HG03442 (cell line): ENCODE data around the gene CDK11A.
"Not testable (repeated sequence)": the region's sequence is repeated elsewhere in the genome, so short reads cannot be mapped to it uniquely, and the experiment has no call there.

Source experiments
- ATAC-seq: cut with Tn5 transposase; IDR thresholded peaks from one replicate; pipeline ENCODE4 v1.9.1; 2021; ENCODE audit warnings: mild to moderate bottlenecking, moderate library complexity; ENCODE audit not compliant: unreplicated experiment

The CDK11A gene

DNA sequence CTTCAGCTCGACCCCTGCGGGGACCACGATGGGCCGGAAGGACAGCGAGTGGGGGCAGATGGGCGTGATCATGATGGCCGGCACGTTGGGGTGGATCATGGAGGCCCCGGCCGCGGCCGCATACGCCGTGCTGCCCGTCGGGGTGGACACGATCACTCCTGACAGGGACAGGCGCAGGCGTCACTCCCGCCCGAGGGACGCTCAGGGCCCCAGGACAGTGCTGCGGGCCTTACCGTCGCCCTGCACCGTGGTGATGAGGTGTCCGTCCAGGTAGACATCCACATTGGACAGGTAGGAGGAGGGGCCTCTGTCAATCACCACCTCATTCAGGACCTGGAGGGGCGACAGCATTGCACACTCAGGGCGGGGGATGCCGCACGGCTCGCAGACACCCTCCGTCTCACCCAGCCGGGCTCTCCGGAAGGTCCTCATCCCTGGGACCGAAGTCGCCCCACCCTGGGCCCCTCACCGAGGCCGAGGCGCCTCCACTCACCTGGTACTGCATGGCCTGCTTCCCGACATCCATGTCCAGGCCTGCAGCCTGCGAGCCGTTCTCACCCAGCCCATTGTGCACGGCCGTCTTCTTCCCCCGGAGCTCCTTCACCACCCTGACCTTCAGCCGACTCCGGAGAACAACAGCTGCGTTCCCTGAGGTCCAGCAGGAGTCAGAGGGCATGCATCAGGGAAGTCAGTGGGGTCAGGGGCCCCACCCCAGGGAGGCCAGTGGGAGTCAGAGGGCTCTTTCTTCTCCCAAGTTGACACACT lies 30.1 kb upstream of the CDK11A start:
- no peak for ATAC-seq

DNA sequence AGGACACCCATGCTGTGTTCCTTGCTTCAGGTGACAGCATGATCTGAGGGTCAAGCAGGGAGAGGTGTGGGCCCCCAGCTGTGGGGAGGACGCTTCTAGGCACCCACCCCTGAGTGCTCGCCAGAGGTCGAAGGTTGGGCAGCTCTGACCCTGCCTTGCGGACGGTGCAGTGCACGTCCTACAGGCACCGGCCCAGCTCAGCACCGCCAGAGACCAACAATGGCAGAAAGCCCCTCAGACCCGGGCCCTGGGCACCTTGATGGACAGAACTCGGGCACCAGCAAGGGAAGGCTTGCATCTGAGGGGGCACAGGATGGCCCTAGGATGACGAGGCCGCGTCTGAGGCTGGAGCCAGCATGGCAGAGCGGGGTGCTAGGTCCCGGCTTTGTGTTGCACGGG lies 29.4 kb upstream of the CDK11A start:
- no peak for ATAC-seq

DNA sequence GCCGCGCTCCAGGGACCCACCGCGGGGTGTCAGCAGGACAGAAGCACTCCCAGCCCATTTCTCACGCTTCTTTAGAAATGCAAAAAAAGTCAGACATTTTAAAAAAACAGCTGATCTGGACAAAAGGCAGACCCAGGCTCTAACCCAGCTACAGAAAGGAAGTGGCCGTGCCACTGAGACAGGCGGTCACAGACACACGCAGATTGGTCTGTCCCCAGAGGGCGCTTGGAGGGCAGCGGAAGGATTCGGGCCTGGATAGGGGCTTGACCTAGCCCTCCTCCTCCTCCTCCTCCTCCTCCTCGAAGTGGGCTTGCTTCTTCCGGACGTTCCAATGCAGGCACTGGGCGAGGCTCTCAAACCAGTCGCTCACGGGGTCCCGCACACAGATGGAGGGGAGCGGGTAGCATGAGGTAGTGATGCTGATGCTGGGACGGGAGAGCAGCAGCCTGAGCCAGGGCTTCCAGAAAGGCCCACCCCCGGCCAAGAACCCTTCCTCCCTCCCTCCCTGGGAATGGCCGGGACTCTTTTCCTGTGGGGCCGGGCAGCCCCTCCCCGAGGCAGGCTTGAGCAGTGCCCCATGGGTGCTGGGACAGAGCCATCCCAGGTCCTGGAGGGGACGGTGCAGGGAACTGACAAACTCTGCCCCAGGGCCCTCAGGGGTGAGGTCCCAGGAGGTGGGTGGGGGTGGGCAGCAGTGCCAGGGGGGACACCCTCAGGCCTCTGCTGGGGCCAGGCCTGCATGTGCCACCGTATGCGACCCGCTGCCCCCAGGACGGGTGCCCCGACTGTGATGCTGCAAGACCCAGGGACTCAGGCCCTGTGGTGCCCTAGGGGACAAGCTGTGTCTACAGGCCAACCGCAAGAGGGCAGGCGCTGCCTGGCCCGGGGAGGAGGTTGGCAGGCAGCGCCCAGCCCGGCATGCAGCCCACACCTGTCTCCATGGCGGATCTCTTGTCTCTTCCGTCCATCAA lies 28.8 kb upstream of the CDK11A start:
- no peak for ATAC-seq

DNA sequence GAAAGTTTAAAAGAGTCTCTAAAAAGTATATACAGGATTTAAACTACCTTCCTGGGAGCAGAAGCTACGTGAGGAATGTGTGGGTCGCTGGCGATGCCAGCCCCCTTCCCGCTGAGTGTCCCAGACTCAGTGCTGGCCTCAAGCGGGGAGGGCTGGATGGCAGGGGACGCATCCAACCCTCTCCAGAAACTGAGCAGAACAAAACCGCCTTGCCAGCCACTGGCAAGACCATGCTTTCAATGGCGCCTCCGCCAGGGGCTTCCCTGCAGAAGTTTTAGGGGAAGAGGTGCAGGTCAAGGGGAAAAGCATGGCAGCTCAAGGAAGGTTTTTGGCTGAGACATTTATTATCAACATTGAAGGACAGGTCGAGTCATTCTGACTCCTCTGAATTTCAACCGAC lies 28.0 kb upstream of the CDK11A start:
- ATAC-seq = no peak

- not testable (repeated sequence) for ATAC-seq
These were observed 25.8 kb upstream of the CDK11A start for GRCh38 chr1:1749941-1750340.

DNA sequence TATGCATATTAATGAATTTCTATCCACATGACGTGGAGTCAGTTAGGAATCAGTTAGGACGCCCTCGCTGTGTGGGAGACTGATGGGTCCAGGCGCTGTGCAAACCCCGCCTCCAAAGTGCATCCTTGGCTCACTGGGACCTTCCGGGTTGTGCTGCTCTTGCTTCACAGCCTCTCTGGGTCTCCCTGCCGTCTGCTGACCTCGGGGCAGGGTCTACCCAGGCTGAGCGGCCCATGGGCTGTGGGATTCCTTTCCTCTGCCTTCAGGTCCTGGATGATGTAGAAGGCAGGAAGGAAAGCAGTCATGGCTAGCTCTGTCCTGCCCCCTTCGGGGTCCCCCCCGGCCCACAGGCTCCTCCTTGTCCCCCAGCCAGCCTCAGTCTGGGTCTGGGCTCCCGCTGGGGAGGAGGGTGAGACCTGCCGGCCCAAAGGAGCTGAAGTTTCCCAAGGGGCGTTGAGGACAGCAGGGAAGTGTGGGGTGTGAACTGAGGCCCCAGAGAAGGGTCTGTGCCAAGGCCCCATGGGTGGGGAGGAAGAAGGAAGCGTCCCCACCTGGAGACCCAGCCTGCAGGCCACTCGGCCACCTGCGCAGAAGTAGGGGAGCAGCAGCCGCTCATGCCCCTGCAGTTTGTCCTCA lies 24.6 kb upstream of the CDK11A start:
- ATAC-seq = no peak

GRCh38 chr1:1746566-1746909 lies 22.4 kb upstream of the CDK11A start:
- peak; percentile 74 for ATAC-seq

- peak; percentile 66 for ATAC-seq
These were observed 21.8 kb upstream of the CDK11A start for GRCh38 chr1:1745651-1746565.

DNA sequence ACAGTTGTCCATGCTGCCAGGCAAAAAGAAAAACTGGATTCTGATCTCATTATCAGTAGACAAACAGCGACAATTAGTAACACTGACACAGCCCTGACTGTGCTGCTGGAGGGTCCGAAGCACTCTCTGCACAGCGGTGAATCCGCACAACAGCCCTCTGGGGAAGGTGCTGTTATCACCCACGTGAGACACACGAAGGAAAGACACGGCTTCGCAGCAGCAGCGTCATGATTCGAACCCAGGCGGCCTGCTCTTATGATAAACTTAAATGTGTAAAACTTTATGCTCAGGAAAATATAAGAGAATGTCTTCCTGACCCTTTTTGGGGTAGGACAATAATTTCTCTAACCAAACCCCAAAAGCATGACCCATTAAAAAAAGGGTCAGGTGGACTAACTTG lies 18.4 kb upstream of the CDK11A start:
- ATAC-seq = not testable (repeated sequence)

- ATAC-seq = not testable (repeated sequence)
These were observed 16.9 kb upstream of the CDK11A start for GRCh38 chr1:1741013-1741412.

- ATAC-seq = not testable (repeated sequence)
These were observed 14.7 kb upstream of the CDK11A start for GRCh38 chr1:1738799-1739337.

DNA sequence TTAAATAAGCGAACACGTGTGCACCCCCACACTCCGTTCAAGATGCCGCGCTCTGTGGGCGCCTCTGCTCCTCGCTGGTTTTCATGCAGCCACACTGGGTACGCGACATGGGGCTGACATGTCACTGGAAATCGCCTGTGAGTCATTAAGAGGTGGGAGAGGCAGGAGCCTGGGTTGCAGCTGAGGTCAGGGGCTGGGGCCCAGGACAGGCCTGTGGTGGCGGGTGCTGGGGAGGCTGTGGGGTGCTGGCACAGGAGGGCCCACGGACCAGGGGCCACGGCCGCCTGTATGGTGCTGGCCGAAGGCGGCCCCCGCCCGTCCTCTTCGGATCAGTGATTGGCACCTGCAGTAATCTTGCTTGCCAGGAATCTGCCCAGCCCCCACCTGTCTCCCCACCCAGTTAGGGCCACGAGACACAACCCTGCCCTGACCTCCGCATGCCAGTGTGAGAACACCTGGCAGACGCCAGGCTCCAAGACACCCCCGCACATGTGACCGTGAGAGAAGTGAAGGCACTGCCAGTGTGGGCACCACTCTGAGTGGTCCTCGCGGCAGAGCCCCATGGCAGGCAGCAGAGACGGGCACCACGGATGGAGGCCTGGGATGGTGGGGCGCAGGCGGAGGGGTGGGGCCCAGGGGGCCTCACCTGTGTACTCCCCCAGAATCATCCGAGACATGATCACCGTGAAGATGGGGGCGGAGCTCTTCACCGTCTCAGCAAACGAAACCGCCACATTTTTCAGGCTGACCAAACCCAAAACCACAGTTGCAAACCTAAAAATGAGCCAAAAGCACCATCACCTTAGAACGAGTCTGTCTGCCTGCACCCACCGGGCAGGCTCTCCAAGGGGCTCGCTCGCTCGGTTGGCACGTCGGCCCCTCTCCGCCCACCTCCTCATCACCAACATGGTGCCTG lies 13.8 kb upstream of the CDK11A start:
- not testable (repeated sequence) for ATAC-seq

DNA sequence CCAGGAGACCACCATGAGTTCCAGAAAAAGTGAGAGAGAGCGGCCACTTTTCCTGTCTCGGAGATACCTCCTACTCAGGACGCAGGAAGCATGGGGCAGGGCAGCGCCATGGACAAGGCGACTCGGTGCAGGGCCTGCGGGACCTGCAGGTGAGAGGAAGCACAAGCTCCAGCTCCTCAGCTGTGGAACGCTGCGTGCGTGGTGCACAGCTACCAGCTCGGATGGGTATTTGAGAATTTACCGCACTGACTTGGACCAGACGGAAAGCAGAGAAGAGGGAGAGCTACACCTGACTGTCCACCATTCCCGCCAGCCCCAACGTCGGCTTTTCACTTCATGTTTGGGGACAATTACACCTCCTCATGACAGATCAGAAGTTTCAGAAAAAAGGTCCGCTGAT lies 8.2 kb upstream of the CDK11A start:
- ATAC-seq = no peak

- no peak for ATAC-seq
These were observed 6.7 kb upstream of the CDK11A start for GRCh38 chr1:1730870-1731269.

- ATAC-seq = not testable (repeated sequence)
These were observed 6.1 kb upstream of the CDK11A start for GRCh38 chr1:1730230-1730629.

DNA sequence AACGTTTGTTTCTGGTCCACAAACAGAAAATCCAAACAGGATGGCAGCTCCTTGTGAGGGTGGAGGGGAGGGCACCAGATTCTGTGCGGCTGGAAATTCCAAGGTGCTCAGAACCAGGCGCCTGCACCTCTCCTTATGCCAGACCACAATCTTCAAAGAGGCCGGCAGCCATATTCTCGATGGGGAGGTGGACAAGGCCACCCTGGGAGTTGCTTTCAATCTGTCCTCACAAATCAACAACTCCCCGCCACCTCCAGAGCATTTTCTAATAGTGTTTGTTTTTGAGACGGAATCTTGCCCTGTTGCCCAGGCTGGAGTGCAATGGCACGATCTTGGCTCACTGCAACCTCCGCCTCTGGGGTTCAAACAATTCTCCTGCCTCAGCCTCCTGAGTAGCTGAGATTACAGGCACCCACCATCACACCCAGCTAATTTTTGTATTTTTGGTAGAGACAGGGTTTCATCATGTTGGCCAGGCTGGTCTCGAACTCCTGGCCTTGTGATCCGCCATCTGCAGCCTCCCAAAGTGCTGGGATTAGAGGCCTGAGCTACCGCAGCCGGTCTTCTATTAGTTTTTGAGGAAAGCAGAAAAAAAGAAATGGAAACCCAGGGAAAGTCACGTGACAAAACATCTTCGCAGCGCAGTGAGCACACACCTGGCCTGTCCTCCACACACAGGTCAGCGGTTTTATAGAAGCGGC lies 5.1 kb upstream of the CDK11A start:
- ATAC-seq = not testable (repeated sequence)

DNA sequence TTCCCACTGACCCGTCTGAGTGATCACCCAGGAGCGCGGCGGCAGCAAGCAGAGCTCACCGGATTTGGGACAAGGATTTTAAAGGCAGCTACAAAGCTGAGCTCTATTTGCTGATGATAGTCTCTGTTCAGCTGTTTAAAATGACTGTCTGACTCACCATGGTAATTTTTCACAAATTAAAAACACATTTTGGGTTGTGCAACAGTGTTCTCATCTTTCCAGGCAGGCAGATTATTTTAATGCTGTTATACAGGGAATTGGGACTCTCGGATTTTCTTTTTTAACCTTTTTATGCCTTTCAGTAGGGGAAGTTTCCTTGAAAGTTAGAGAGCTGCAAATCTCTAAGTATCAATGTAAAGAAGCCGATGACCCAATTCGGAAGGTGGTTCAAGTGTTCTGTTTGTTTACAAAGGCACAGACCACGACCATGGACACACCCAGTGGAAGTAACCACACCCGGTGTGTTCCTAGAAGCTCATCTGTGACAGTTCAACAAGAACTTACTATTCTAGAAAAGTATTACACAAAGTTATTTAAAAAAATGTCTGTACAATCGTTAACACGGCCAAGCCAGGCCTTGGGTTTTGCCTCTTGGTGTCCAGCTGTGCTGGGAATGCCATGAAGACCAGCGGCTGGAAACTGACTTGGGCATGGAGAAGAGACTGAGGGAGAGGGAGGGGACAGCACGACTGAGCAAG lies 4.3 kb upstream of the CDK11A start:
- not testable (repeated sequence) for ATAC-seq

GRCh38 chr1:1727131-1727651 lies 3.0 kb upstream of the CDK11A start:
- ATAC-seq = not testable (repeated sequence)
